Thoracic aorta (tissue), 2 donors: ENCODE results near the gene PKD1. TPM values are rescaled to one million over a fixed set of nuclear protein-coding genes. Genes with fewer than 3 reads are reported as not detected.

Source experiments
- ATAC-seq: fragments of 150-250 bp; one replicate; pipeline ENCODE4 v1.8.0; 2017; ENCODE audit warnings: low read depth; ENCODE audit not compliant: insufficient number of reproducible peaks, low FRiP score
- DNase-seq: peaks from one replicate; pipeline ENCODE4 v3.0.0-alpha.2; 2020; ENCODE audit warnings: low spot score
- H3K27ac ChIP-seq, 2 donors: fragments of 200-600 bp; sonication (generic); 1 replicate in 1 of 2; 2 replicates in 1 of 2; pipeline ENCODE4 v1.5.1; 2016; ENCODE audit warnings: mild to moderate bottlenecking in 2 of 2, moderate library complexity in 2 of 2
- H3K27me3 ChIP-seq: fragments of 200-600 bp; sonication (generic); replicated peaks from 2 replicates; pipeline ENCODE4 v1.6.0; 2016; ENCODE audit warnings: mild to moderate bottlenecking; ENCODE audit not compliant: insufficient read depth
- H3K36me3 ChIP-seq: fragments of 200-600 bp; sonication (generic); one replicate; pipeline ENCODE4 v1.5.1; 2016
- H3K4me1 ChIP-seq, 2 donors: fragments of 200-600 bp; sonication (generic); 1 replicate in 1 of 2; 2 replicates in 1 of 2; pipeline versions ENCODE4 v1.5.1 to v1.6.0; 2016; ENCODE audit warnings: low read depth in 2 of 2, mild to moderate bottlenecking in 1 of 2; ENCODE audit not compliant: control insufficient read depth in 1 of 2
- H3K4me3 ChIP-seq: fragments of 200-600 bp; sonication (generic); 2 replicates; pipeline ENCODE4 v1.5.1; 2016; ENCODE audit warnings: mild to moderate bottlenecking
- H3K9me3 ChIP-seq: fragments of 200-600 bp; sonication (generic); 2 replicates; pipeline ENCODE4 v1.5.1; 2016
- total RNA-seq, 2 donors: library from RNA; depleted of rRNA; stranded (reverse); fragments of >200 nt; gene quantifications; one replicate each; pipeline versions ENCODE4 v1.1.0 to v1.2.3, GENCODE V29; 2016
- TF ChIP-seq, protein P1 (sequence below): fragments of 200-600 bp; sonication (generic); IDR thresholded peaks from one replicate; pipeline ENCODE4 v1.5.1; 2019; ENCODE audit warnings: antibody characterized with exemption

Gene PKD1
- total RNA-seq, 2 donors from 2014 or later: 838 to 1,071 TPM

DNA sequence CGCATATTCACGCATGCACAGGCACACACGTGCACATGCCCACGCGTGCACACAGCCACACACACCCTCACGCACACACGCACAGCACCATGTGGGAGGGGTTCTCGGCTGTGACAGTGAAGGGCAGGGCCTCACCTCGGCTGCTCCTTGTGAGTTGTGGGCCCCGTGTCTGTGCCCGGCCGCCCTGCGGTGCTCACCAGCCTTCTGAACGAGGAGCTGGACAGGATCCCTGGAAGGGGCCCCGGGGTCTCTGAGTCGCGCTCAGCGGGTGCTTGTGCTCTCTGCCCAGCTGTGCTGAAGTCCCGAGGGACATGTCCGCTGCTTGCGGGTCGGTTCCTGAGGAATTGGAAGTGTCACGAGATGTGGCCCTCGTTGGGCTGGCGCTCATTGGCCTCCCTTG lies 71.8 kb downstream of the PKD1 start:
- ATAC-seq (no peak), DNase-seq (no peak)
- Histone ChIP-seq H3K4me1 (no peaks in the 10 kb centered on the region), H3K36me3 (peaks cover 41% of the 10 kb centered on the region), H3K9me3 (no peaks in the 10 kb centered on the region), H3K4me3 (no peak overlapping the region), H3K27me3 (no peaks in the 10 kb centered on the region), H3K27ac (no peak overlapping the region)
- TF ChIP-seq, protein P1, sequence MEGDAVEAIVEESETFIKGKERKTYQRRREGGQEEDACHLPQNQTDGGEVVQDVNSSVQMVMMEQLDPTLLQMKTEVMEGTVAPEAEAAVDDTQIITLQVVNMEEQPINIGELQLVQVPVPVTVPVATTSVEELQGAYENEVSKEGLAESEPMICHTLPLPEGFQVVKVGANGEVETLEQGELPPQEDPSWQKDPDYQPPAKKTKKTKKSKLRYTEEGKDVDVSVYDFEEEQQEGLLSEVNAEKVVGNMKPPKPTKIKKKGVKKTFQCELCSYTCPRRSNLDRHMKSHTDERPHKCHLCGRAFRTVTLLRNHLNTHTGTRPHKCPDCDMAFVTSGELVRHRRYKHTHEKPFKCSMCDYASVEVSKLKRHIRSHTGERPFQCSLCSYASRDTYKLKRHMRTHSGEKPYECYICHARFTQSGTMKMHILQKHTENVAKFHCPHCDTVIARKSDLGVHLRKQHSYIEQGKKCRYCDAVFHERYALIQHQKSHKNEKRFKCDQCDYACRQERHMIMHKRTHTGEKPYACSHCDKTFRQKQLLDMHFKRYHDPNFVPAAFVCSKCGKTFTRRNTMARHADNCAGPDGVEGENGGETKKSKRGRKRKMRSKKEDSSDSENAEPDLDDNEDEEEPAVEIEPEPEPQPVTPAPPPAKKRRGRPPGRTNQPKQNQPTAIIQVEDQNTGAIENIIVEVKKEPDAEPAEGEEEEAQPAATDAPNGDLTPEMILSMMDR: no peak

DNA sequence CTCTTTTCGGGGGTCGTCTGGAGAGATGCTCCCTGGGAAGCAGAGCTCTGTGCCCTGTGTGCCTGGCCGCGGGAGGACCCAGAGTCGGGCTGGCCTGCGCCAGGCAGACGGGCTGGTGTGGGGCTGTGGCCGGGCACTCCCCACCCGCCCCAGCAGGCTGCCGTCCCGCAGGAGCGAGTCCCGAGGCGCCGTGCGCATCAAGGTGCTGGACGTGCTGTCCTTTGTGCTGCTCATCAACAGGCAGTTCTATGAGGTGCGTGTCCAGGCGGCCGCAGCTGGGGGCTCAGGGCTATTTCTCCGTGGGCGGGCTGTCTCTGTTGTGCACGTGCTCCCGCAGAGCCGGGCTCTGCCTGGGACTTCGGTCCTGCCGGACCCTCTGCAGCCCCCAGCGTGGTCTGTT lies 72.9 kb downstream of the PKD1 start:
- H3K36me3 ChIP-seq: peaks cover 44% of the 10 kb centered on the region
- ATAC-seq: no peak
- TF ChIP-seq, protein P1: no peak
- no peak overlapping the region for H3K27ac ChIP-seq
- DNase-seq: no peak
- no peaks in the 10 kb centered on the region for H3K4me1 ChIP-seq
- no peaks in the 10 kb centered on the region for H3K27me3 ChIP-seq
- no peaks in the 10 kb centered on the region for H3K9me3 ChIP-seq
- H3K4me3 ChIP-seq: no peak overlapping the region

DNA sequence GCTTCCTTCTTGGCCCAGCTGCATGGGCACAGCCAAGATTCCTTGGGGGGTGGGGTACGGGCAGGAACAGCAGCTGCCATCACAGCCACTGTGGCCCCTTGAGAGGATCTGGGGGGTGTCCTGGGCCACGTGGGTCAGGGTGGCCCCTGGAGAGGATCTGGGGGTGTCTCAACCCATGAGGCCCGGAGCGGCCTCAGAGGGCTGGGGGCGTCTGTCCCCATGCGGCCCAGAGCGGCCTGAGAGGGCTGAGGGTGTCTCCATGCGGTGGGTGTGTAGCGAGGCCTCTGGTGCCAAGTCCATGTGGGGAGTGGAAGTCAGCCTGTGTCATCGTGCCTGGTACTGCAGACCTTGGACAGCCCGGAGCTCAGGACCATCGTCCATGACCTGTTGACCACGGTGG lies 74.2 kb downstream of the PKD1 start:
- H3K9me3 ChIP-seq: no peaks in the 10 kb centered on the region
- no peaks in the 10 kb centered on the region for H3K27me3 ChIP-seq
- TF ChIP-seq, protein P1: no peak
- no peak overlapping the region for H3K27ac ChIP-seq
- no peak overlapping the region for H3K4me3 ChIP-seq
- ATAC-seq: no peak
- H3K36me3 ChIP-seq: peaks cover 46% of the 10 kb centered on the region
- DNase-seq: no peak
- no peaks in the 10 kb centered on the region for H3K4me1 ChIP-seq

DNA sequence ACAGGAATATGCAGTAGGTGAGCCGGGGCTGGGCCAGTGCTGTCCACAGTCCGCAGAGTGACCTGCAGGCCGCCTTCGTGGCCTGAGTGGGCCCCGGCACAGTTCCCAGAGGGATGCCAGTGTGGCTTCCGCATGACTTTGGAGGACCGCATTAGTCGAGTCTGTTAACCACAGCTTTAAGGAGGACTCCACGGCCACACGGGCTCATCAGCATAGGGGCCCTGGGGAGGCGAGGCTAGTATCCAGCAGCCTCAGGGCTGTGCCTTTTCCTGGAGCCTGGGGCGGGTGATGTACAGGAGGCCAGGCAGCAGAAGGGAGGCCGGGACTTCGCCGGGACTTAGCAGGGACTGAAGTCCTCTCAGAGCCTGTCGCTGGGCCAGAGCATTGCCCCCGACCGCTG lies 74.7 kb downstream of the PKD1 start:
- ATAC-seq: no peak
- TF ChIP-seq, protein P1: no peak
- Histone ChIP-seq H3K4me1 (no peaks in the 10 kb centered on the region), H3K27ac (no peak overlapping the region), H3K4me3 (no peak overlapping the region), H3K36me3 (peaks cover 41% of the 10 kb centered on the region), H3K27me3 (no peaks in the 10 kb centered on the region), H3K9me3 (no peaks in the 10 kb centered on the region)
- DNase-seq: no peak

DNA sequence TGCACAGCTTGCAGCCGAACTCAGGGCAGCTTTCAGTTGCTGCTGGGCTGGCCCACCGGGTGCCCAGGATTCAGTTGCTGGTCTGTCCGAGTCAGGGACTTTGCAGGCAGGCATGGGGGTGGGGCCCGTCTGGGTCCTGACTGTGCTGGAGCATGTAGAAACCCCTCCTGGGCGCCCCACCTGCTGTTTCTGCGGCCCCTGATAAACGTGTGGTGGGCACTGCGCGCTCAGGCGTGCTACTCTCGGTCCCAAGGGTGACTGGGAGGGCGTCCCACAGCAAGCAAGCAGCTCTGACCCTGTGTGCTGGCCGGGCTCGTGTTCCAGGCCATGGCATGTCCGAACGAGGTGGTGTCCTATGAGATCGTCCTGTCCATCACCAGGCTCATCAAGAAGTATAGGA lies 75.4 kb downstream of the PKD1 start:
- TF ChIP-seq, protein P1: no peak
- DNase-seq: no peak
- ATAC-seq: no peak
- Histone ChIP-seq H3K27ac (no peak overlapping the region), H3K36me3 (peaks cover 39% of the 10 kb centered on the region), H3K4me3 (no peak overlapping the region), H3K27me3 (no peaks in the 10 kb centered on the region), H3K4me1 (no peaks in the 10 kb centered on the region), H3K9me3 (no peaks in the 10 kb centered on the region)
